B cell (primary cell): ENCODE results near the gene AZU1. TPM values are rescaled to one million over a fixed set of nuclear protein-coding genes. Genes with fewer than 3 reads are reported as not detected.

Experiments
- ATAC-seq: fragments of 200-7000 bp; cut with Tn5 transposase; one replicate; pipeline ENCODE4 v1.10.0; 2021; ENCODE audit warnings: low read depth, mild to moderate bottlenecking, moderate number of reproducible peaks, moderate library complexity
- CTCF ChIA-PET: fragments of 350-600 bp; sonication (Branson Sonifier 250); formaldehyde crosslinking; loops from one replicate; lab custom pipeline; 2021; ENCODE audit warnings: antibody characterized with exemption, inconsistent platforms; lab: Charles Lee
- POLR2A ChIA-PET: fragments of 350-600 bp; sonication (Branson Sonifier 250); formaldehyde crosslinking; loops from one replicate; lab custom pipeline; 2021; ENCODE audit warnings: antibody characterized with exemption; lab: Charles Lee
- DNase-seq: peaks from one replicate; pipeline ENCODE4 v3.0.0; 2013
- H2AFZ ChIP-seq: 2 replicates; pipeline ENCODE4 v1.6.1; 2012; ENCODE audit warnings: mild to moderate bottlenecking, low read depth, low read length; ENCODE audit not compliant: insufficient read depth, poor library complexity, severe bottlenecking
- H3K27ac ChIP-seq, 2 donors: 1 replicate in 1 of 2; 2 replicates in 1 of 2; pipeline ENCODE4 v1.5.1; 2012 to 2013; ENCODE audit warnings: low read length in 2 of 2, mild to moderate bottlenecking in 2 of 2, moderate library complexity in 1 of 2
- H3K27me3 ChIP-seq, 4 experiments: fragments of 200-600 bp in 1 of 4; sonication (generic) in 1 of 4; replicated peaks in 1 of 4; 1 replicate in 2 of 4; 2 replicates in 2 of 4; pipeline versions ENCODE4 v1.6.1 to v1.7.0; 2013 to 2016; ENCODE audit warnings: low read length in 3 of 4, mild to moderate bottlenecking in 2 of 4, mixed read lengths in 1 of 4, moderate library complexity in 1 of 4; ENCODE audit not compliant: insufficient read depth in 4 of 4, control insufficient read depth in 3 of 4; ENCODE audit errors: control extremely low read depth in 1 of 4
- H3K36me3 ChIP-seq, 2 experiments: replicated peaks in 1 of 2; 1 replicate in 1 of 2; 2 replicates in 1 of 2; pipeline versions ENCODE4 v1.6.1 to v1.7.1; 2013; ENCODE audit warnings: low read length in 1 of 2; ENCODE audit not compliant: insufficient read depth in 2 of 2, control insufficient read depth in 1 of 2; ENCODE audit errors: control extremely low read depth in 1 of 2, extremely low read depth in 1 of 2
- H3K4me1 ChIP-seq, 2 donors: fragments of 200-600 bp in 1 of 2; sonication (generic) in 1 of 2; 1 replicate in 1 of 2; 2 replicates in 1 of 2; pipeline versions ENCODE4 v1.5.1 to v1.6.1; 2013 to 2017; ENCODE audit warnings: low read length in 2 of 2; ENCODE audit not compliant: control insufficient read depth in 2 of 2, insufficient read depth in 2 of 2
- H3K4me2 ChIP-seq: replicated peaks from 2 replicates; pipeline ENCODE3; 2012; ENCODE audit warnings: mild to moderate bottlenecking, low read depth, low read length; ENCODE audit not compliant: poor library complexity, severe bottlenecking
- H3K4me3 ChIP-seq, 5 experiments: fragments of 200-600 bp in 1 of 5; sonication (generic) in 1 of 5; 1 replicate in 3 of 5; 2 replicates in 2 of 5; pipeline versions ENCODE4 v1.5.1 to v1.7.0; 2011 to 2016; ENCODE audit warnings: low read length in 4 of 5, mild to moderate bottlenecking in 4 of 5, low read depth in 2 of 5, control low read depth in 1 of 5, moderate library complexity in 1 of 5; ENCODE audit not compliant: insufficient read depth in 1 of 5; ENCODE audit errors: control extremely low read depth in 1 of 5, extremely low read depth in 1 of 5
- H3K79me2 ChIP-seq: fragments of 200-600 bp; sonication (generic); one replicate; pipeline ENCODE4 v1.6.0; 2016; ENCODE audit warnings: low read length; ENCODE audit not compliant: control insufficient read depth, insufficient read depth
- H3K9ac ChIP-seq: fragments of 200-600 bp; sonication (generic); 2 replicates; pipeline ENCODE4 v1.6.1; 2017; ENCODE audit warnings: mild to moderate bottlenecking, low read length, moderate library complexity
- H3K9me3 ChIP-seq, 3 donors: one replicate each; pipeline versions ENCODE4 v1.6.1 to v1.7.1; 2013; ENCODE audit warnings: low read length in 2 of 3; ENCODE audit not compliant: control insufficient read depth in 2 of 3, insufficient read depth in 1 of 3; ENCODE audit errors: control extremely low read depth in 1 of 3
- H4K20me1 ChIP-seq: 2 replicates; pipeline ENCODE4 v1.6.0; 2012; ENCODE audit warnings: mild to moderate bottlenecking, low read length; ENCODE audit not compliant: insufficient read depth, control insufficient read depth, poor library complexity, severe bottlenecking
- H3K27ac Mint-ChIP-seq: one replicate; pipeline ENCODE4 v1.8.0; 2021; ENCODE audit warnings: mixed read lengths
- H3K27me3 Mint-ChIP-seq: one replicate; pipeline ENCODE4 v1.8.0; 2021; ENCODE audit warnings: mixed read lengths
- H3K4me1 Mint-ChIP-seq: one replicate; pipeline ENCODE4 v1.8.0; 2021; ENCODE audit warnings: mixed read lengths
- H3K4me3 Mint-ChIP-seq: one replicate; pipeline ENCODE4 v1.8.0; 2021; ENCODE audit warnings: mixed read lengths
- H3K9me3 Mint-ChIP-seq: one replicate; pipeline ENCODE4 v1.8.0; 2022; ENCODE audit warnings: mixed read lengths; ENCODE audit not compliant: insufficient read depth
- EZH2 ChIP-seq: IDR thresholded peaks from 2 replicates; pipeline ENCODE4 v1.6.1; 2012; ENCODE audit warnings: borderline replicate concordance, low read depth, mild to moderate bottlenecking, moderate library complexity, low read length; ENCODE audit not compliant: insufficient read depth, poor library complexity, severe bottlenecking
- WGBS: methylation state at CpG from one replicate; pipeline ENCODE4 v1.1.5; 2013; ENCODE audit warnings: missing lambda C conversion rate; ENCODE audit not compliant: insufficient coverage; 5-methylcytosine and 5-hydroxymethylcytosine counted together
- intact Hi-C: fragments of 100-400 bp; cut with micrococcal nuclease; formaldehyde crosslinking; loops from one replicate; pipeline ENCODE4 v1.10.0; 2022
- polyA plus RNA-seq: library from polyadenylated mRNA; depleted of rRNA; stranded (reverse); fragments of >200 nt; gene quantifications from 2 replicates; pipeline ENCODE4 v1.2.3, GENCODE V29; 2012
- total RNA-seq, 2 donors: library from RNA; stranded (reverse); fragments of 120-200 nt in 1 of 2; gene quantifications; 1 replicate in 1 of 2; 2 replicates in 1 of 2; pipeline versions ENCODE4 v1.2.3 to v1.2.4, GENCODE V29; 2013 to 2022
- TF ChIP-seq, protein P1 (sequence below): fragments of 200-600 bp; IDR thresholded peaks from one replicate; pipeline ENCODE4 v1.8.0; 2022; ENCODE audit warnings: antibody characterized with exemption, mild to moderate bottlenecking

AZU1 gene
- total and polyA plus RNA-seq, 2 donors (not counting 1 experiment from before 2014, with no cell fraction given) = 0.13 to 0.44 TPM

DNA sequence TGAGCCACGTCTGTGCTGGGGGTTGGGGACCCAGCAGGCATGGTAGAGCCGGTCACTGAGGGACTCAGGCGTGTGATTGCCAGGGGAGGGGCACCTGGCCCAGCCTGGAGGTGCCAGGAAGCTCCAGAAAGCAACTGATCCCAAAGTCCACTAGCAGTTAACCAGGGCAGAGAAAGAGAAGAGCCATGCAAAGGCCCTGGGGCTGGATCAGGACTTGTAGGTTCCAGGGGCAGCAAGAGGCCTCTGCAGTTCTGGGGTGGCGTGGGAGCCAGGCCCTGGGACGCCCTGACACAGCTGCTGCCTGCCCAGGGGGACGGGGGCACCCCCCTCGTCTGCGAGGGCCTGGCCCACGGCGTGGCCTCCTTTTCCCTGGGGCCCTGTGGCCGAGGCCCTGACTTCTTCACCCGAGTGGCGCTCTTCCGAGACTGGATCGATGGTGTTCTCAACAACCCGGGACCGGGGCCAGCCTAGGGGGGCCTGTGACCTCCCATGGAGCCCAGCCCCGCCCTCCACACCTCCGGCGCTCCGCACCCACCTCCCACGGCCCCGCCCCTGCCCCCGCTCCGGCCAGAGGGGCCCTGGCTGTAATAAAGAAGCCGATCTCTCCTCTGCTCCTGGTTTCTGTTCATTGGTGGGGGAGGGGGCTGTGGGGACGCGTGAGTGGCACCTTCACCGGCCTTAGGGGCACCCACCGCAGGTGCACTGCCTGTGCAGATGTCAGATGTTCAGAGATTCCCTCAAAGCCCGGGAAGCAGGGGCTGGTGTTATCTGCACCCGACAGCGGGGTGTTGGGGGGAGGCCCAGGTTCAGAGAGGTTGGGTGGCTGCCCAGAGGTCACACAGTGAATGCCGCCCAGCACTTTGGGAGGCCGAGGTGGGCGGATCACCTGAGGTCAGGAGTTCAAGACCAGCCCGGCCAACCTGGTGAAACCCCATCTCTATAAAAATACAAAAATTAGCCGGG, 4.1 kb downstream of the AZU1 start:
- ChIA-PET CTCF (no interaction called here), POLR2A (no interaction called here)
- DNase-seq = no peak
- H3K9me3 ChIP-seq = peaks cover 0 to 6% (median 0%) of the 10 kb centered on the region in 3 donors
- intact Hi-C loops = no loop called here
- Mint-ChIP-seq H3K4me1 (no peaks in the 10 kb centered on the region), H3K4me3 (no peak overlapping the region), H3K27ac (no peak overlapping the region), H3K27me3 (peaks cover 15% of the 10 kb centered on the region), H3K9me3 (no peaks in the 10 kb centered on the region)
- H3K4me1 ChIP-seq = no peaks in the 10 kb centered on the region
- no peaks in the 10 kb centered on the region for H3K79me2 ChIP-seq
- H4K20me1 ChIP-seq = no peaks in the 10 kb centered on the region
- H3K4me3 ChIP-seq = no peak overlapping the region
- peaks cover 0 to 34% (median 2%) of the 10 kb centered on the region in 4 experiments for H3K27me3 ChIP-seq
- 80% methylated on average over 36 of the region's 38 CpGs for WGBS
- no peak for ATAC-seq
- H3K9ac ChIP-seq = no peak overlapping the region
- H3K27ac ChIP-seq = no peak overlapping the region
- TF ChIP-seq EZH2 = no peak
- TF ChIP-seq, protein P1, sequence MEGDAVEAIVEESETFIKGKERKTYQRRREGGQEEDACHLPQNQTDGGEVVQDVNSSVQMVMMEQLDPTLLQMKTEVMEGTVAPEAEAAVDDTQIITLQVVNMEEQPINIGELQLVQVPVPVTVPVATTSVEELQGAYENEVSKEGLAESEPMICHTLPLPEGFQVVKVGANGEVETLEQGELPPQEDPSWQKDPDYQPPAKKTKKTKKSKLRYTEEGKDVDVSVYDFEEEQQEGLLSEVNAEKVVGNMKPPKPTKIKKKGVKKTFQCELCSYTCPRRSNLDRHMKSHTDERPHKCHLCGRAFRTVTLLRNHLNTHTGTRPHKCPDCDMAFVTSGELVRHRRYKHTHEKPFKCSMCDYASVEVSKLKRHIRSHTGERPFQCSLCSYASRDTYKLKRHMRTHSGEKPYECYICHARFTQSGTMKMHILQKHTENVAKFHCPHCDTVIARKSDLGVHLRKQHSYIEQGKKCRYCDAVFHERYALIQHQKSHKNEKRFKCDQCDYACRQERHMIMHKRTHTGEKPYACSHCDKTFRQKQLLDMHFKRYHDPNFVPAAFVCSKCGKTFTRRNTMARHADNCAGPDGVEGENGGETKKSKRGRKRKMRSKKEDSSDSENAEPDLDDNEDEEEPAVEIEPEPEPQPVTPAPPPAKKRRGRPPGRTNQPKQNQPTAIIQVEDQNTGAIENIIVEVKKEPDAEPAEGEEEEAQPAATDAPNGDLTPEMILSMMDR = no peak
- H3K36me3 ChIP-seq = no peaks in the 10 kb centered on the region
- H3K4me2 ChIP-seq = no peak overlapping the region
- H2AFZ ChIP-seq = no peak overlapping the region

- Histone ChIP-seq H3K4me1 (no peaks in the 10 kb centered on the region), H3K4me2 (no peak overlapping the region), H3K4me3 (no peak overlapping the region), H3K79me2 (no peaks in the 10 kb centered on the region), H2AFZ (no peak overlapping the region), H3K27me3 (peaks cover 0 to 25% (median 2%) of the 10 kb centered on the region in 4 experiments), H4K20me1 (no peaks in the 10 kb centered on the region), H3K9me3 (peaks cover 0 to 5% (median 0%) of the 10 kb centered on the region in 3 donors), H3K36me3 (no peaks in the 10 kb centered on the region), H3K9ac (no peak overlapping the region), H3K27ac (no peak overlapping the region)
- no peaks in the 10 kb centered on the region for H3K9me3 Mint-ChIP-seq
- ChIA-PET POLR2A (no interaction called here), CTCF (no interaction called here)
- no peaks in the 10 kb centered on the region for H3K4me1 Mint-ChIP-seq
- no peak overlapping the region for H3K4me3 Mint-ChIP-seq
- H3K27me3 Mint-ChIP-seq = peaks cover 15% of the 10 kb centered on the region
- TF ChIP-seq, protein P1 = no peak
- no peak for TF ChIP-seq EZH2
- ATAC-seq (no peak), DNase-seq (no peak)
- 82% methylated on average over 20 of the region's 24 CpGs for WGBS
- H3K27ac Mint-ChIP-seq = no peak overlapping the region
- intact Hi-C loops = no loop called here
Observed at GRCh38 chr19:834216-834615, 6.6 kb downstream of the AZU1 start.
